Coronary artery (tissue), 2 donors: ENCODE results near the gene TERT.

Experiments used
- DNase-seq: peaks from one replicate; pipeline ENCODE4 v3.0.0-alpha.2; 2017; ENCODE audit warnings: low spot score
- H3K27ac ChIP-seq, 2 donors: fragments of 200-600 bp; sonication (generic); one replicate each; pipeline ENCODE4 v1.5.1; 2016 to 2019
- H3K4me3 ChIP-seq: fragments of 200-600 bp; sonication (generic); 2 replicates; pipeline ENCODE4 v1.5.1; 2016; ENCODE audit warnings: mild to moderate bottlenecking, moderate library complexity
- TF ChIP-seq, protein P1 (sequence below): fragments of 200-600 bp; sonication (generic); IDR thresholded peaks from one replicate; pipeline ENCODE4 v1.5.1; 2019; ENCODE audit warnings: antibody characterized with exemption

The TERT gene

DNA sequence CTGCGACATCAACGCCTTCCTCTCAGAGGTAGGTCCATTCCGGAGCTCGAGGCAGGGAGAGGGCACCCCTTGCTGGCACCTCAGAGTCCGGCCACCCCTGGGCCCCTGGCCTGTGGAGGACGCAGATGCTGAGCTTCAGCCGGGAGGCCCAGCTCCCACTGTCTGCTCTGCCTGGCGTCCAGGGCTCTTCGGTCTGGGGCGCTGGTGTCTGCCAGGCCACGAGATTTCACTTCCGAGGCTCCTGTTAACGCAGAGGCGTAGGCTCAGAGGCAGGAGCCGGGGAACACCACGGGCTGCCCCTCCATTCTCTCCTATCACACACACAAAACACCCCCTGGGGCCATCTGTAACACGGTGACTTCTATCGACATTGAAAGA lies 78.0 kb downstream of the TERT start:
- H3K27ac ChIP-seq, result no peak overlapping the region
- DNase-seq, result no peak
- TF ChIP-seq, protein P1, sequence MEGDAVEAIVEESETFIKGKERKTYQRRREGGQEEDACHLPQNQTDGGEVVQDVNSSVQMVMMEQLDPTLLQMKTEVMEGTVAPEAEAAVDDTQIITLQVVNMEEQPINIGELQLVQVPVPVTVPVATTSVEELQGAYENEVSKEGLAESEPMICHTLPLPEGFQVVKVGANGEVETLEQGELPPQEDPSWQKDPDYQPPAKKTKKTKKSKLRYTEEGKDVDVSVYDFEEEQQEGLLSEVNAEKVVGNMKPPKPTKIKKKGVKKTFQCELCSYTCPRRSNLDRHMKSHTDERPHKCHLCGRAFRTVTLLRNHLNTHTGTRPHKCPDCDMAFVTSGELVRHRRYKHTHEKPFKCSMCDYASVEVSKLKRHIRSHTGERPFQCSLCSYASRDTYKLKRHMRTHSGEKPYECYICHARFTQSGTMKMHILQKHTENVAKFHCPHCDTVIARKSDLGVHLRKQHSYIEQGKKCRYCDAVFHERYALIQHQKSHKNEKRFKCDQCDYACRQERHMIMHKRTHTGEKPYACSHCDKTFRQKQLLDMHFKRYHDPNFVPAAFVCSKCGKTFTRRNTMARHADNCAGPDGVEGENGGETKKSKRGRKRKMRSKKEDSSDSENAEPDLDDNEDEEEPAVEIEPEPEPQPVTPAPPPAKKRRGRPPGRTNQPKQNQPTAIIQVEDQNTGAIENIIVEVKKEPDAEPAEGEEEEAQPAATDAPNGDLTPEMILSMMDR, result no peak
- no peak overlapping the region for H3K4me3 ChIP-seq

DNA sequence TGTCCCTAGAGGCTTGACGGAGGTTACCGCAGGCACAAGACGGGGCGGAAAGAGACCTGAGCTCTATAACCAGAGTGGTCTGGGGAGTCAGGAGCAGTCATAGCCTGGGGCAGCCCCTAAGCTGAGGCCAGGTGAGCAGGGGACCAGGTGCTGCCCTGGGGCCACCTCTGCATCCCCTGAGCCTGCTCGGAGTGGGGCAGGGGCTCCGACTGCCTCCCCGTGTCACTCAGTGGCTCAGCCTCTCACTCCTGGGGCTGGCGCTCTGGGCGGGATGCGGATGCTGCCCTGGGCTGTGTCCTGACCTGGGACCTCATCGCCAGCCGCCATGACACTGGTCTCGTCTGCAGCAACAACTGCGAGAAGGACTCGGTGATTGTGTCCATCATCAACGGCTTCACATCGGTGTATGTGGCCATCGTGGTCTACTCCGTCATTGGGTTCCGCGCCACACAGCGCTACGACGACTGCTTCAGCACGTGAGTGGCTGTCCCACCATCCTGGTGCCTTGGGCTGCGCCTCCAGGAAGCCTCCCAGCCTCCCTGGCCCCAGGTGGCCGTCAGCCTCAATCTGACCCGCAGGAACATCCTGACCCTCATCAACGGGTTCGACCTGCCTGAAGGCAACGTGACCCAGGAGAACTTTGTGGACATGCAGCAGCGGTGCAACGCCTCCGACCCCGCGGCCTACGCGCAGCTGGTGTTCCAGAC lies 78.5 kb downstream of the TERT start:
- H3K4me3 ChIP-seq, result no peak overlapping the region
- no peak for DNase-seq
- TF ChIP-seq, protein P1, result no peak
- no peak overlapping the region for H3K27ac ChIP-seq

DNA sequence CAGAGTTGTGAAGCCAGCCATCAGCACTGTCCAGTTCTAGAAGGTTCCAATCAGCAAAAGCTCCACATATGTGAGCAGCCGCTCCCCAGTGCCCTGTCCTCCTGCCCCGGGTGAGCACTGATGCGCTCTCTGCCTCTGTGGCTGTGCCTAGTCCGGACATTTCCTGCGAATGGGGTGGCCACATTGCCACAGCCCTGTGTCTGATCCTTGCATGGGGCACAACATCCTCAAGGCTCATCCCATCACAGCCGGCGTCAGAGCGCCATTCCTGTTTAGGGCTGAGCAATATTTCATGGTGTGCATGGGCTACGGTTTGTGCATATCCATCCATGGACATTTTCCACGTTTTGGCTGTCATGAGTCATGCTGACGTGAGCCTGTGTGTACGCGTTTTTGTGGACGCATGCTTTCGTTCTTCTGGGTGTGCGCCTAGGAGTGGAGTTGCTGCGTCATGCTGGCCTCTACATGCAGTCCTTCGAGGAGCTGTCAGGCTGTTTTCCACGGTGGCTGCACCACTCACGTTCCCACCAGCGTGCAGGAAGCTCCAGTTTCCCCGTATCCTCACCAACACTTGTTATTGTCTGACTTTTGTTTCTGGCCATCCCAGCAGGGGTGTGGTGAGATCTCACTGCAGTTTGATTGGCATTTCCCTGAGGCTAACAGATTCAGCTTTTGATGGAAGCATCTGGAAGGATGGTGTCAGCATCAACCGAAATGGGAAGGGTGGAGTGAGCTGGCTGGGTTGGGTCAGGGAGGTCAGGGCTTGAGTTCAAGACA lies 79.4 kb downstream of the TERT start:
- TF ChIP-seq, protein P1, result no peak
- DNase-seq, result no peak
- no peak overlapping the region for H3K4me3 ChIP-seq
- no peak overlapping the region for H3K27ac ChIP-seq

DNA sequence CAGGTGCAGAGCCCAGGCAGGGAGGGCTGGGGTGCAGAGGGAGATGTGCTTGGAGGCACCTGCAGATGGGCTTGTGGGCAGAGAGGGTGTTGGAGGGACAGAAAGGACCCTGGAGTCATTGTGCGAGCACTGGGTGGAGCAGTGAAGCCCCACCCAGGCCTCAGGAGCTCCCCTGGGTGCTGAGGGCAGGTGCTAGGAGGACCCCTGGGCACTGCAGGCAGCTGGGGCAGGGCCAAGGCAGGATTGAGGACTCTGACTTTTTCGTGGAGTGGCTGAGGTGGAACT lies 80.0 kb downstream of the TERT start:
- no peak overlapping the region for H3K27ac ChIP-seq
- TF ChIP-seq, protein P1, result no peak
- no peak overlapping the region for H3K4me3 ChIP-seq
- DNase-seq, result no peak

DNA sequence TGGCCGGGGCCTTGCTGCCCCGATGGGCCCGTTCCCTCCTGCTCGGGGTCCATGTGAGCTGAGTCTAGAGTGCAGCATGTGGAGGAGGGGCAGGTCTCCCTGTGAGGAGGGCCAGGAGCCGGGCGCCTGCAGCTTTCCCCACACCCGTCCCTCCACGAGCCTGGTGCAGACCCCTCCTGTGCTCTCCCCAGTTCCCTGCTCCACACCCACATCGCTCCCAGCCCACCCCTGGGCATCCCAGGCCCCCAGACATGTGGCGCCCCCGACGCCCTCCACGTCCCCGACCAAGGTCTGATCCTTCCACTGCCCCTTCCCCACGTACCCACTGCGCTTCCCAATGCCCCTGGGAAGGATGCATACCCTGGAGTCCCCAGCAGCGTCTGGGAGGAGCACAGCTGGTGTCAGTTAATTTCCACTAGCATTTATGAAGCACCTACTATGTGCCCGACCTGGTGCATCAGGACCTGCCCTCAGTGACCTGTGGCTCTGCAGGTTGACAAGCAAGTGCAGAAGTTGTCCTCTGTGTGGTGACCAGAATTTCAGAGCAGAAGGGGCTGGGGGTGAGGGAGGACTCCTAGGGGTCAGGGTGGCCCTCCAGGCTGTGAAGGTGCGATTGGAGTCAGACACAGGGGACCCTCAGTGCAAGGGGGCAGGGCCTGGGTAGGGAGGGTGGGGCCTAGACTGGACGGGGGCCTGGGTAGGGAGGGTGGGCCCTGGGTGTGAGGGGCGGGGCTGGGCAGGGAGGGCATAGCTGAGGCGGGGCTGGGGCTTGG lies 80.5 kb downstream of the TERT start:
- no peak overlapping the region for H3K4me3 ChIP-seq
- H3K27ac ChIP-seq, result no peak overlapping the region
- no peak for DNase-seq
- TF ChIP-seq, protein P1, result no peak

DNA sequence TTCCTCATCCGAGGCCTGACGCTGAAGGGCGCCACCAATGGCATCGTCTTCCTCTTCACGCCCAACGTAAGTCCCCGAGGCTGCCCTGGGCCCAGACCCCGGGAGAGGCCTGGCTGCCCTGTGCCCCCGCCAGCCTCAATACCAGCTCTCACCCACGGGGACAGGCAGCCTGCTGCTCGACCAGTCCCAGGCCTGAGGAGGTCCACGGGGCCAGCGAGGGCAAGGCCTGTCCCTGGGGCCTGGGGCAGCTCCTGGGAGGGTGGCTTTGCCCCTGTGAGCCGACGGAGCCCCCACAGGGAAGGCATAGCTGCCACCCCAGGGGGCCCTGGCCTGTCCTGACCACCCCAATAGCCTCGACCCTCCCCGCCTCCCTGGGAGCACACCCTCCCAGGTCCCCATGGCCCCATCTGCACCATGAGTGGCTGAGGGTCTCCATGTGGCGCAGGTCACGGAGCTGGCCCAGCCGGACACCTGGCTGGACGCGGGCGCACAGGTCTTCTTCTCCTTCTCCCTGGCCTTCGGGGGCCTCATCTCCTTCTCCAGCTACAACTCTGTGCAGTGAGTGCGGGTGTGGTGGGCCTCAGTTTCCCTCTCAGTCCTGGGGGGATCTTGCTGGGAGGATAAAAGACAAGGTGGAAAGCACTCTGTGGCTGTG lies 81.2 kb downstream of the TERT start:
- no peak overlapping the region for H3K4me3 ChIP-seq
- DNase-seq, result no peak
- H3K27ac ChIP-seq, result no peak overlapping the region
- TF ChIP-seq, protein P1, result no peak
